ENCODE data around the gene NOX3.
"Not testable (repeated sequence)": the region's sequence is repeated elsewhere in the genome, so short reads cannot be mapped to it uniquely, and the experiment has no call there.

Gene NOX3, protein sequence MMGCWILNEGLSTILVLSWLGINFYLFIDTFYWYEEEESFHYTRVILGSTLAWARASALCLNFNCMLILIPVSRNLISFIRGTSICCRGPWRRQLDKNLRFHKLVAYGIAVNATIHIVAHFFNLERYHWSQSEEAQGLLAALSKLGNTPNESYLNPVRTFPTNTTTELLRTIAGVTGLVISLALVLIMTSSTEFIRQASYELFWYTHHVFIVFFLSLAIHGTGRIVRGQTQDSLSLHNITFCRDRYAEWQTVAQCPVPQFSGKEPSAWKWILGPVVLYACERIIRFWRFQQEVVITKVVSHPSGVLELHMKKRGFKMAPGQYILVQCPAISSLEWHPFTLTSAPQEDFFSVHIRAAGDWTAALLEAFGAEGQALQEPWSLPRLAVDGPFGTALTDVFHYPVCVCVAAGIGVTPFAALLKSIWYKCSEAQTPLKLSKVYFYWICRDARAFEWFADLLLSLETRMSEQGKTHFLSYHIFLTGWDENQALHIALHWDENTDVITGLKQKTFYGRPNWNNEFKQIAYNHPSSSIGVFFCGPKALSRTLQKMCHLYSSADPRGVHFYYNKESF

DNA sequence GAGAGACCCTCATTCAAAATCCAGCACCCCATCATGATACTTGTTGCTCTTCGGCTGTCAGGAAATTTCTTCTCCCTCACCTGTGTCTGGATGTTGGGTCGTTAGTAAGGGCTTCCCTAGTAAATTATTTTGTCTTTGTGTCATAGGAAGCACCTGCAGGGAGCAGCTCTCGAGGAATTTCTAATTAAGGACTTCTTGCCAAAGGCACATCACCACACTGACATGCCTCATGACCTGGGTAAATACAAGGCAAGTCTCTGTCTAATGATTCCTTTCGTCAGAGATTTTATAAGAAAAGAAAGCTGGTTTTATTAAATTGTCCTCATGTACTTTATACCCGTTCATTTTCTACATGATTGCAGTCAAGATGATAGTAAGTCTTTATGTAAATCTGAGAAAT, at the start of gene NOX3:
NOX3 (minus strand) TSS at position 74 of the 400 bp plus-strand sequence; CDS start at position 35, 39 bp downstream.
- DNase-seq (ENCODE audit: low spot score): peak; percentile 13

DNA sequence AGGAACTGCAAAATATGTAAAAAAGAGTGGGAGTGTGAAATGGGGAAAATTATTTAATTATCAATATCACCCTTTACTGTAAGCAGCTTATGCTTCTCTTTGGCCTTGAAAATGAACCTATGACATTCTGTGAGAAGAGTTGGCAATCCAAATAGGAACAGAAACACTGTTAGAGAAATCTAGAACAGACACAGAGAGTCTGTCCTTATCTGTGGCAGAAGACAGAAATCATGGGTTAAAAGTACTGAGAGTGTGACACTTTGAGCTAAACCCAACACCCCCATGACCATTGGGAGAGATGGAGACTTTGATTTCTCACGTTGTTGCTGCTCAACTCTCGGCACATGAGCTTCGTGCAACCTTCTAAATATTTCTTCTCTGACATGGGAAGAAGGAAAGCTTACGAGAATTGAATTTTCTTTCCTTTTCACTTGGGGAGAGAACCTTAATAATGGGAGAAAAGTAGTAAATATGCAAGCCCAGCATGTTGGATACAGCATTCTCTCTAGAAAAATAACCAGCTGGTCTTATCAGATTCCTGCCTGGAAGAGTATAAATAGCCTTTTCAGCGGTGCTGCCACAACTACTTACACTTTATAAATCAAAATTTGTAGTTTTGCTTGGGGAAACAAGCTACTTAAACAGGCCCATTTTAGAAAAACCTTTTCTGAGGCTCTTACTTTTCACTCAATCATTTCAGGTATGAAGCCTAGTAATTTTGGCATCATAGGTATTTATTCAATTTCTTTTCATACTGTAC, 49.4 kb upstream of the NOX3 start:
- no peak for DNase-seq (ENCODE audit: low spot score)

DNA sequence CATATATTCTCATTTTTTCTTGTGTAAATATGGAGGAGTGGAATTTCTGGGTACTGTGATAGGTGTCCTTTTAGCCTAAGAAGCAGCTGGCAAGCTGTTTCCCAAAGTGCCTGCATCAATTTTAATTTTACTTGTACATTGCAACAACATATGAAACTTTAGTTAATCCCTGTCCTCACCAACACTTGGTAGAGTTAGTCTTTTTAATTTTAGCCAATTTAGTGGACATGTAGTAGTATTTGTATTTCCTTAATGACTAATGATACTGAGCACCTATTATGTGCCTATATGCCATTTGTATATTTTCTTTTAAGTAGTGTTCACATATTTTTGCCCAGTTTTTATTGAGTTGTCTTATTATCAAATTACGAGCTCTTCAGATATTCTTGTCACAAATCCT, 46.8 kb upstream of the NOX3 start:
- no peak for DNase-seq (ENCODE audit: low spot score)

DNA sequence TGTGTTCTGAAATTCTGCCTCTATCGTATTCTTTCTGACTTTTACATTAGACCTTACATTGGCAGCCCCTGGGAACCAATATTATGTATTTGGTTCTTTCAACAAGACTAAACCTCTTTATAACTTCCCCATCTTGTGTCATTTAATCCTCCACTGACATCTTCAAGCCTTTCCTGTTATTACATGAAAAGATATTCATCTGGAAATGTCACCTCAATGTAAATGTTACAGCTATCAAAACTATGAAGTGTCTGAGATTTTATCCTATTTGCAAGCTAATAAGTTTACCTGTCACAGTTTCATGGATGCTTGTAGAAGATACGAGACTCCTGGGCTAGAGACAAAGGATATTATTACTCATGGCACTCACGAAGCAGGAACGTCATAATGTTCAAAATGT, 43.9 kb upstream of the NOX3 start:
- no peak for DNase-seq (ENCODE audit: low spot score)

DNA sequence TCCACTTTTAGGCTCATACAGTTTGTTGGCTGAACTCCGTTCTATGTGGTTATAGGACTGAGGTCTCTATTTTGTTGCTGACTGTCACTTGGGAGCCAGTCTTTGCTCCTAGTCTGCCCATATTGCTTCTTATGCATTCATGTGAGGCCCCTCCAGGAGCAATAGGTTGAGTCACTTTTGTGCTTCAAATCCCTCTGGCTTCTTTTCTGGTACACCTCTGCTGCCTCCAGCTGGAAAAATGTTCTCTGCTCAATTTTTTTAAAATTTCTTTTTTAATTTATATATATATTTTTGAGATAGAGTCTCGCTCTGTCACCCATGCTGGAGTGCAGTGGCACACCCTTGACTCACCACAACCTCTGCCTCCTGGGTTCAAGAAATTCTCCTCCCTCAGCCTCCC, 42.7 kb upstream of the NOX3 start:
- DNase-seq (ENCODE audit: low spot score): no peak

DNA sequence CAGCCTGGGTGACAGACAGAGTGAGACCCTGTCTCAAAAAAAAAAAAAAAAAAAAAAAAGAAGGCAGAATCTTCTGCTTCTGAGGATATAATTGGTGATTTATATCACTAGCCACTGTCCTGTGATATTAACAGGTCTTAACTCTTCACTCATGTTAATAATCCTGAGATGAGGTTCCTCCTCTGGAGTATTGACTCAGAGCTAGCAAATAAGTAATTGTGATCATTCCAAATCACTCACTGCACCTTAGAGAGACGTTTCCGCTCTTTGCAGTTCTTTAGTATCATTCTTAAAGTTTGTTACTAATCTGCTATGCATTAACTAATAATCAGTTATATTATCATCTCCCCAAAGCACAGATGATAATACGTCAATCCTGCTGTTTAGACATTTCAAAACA, 41.6 kb upstream of the NOX3 start:
- no peak for DNase-seq (ENCODE audit: low spot score)

DNA sequence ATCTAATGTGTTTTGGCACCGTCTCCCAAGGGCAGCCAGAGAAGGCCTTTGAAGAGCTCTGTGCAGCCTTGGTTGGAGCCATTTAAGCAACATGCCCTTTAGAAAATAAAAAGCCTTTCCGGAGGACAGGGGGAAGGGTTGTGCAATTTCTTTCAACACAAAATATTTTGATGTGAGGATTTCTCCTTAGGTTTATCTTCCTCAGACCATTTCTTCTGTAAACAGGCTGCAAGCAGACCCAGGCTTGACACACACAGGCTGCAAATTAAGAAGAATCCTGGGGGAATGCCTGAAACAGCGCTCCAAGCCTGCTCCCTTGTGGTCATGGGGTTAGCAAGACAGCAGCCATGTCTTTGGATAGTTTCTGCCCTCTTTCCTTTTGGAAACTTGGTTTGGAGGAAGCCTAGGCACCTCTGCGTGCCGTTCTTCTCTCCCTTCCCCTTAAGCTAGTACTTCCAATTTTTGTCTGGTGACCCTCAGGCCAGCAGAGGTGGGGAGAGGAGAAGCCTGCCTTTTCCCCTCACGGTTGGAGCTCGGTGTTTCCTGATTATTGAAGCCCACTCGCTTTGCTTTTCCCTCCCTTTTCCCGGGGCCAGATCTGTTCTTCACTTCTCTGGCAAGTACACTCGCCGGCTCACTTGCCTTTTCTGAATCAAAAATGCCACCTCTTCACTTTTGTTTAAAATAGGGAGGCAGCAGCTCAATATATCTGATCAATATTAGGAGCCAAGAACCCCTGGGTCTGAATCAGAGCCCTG, 39.6 kb upstream of the NOX3 start:
- no peak for DNase-seq (ENCODE audit: low spot score)

DNA sequence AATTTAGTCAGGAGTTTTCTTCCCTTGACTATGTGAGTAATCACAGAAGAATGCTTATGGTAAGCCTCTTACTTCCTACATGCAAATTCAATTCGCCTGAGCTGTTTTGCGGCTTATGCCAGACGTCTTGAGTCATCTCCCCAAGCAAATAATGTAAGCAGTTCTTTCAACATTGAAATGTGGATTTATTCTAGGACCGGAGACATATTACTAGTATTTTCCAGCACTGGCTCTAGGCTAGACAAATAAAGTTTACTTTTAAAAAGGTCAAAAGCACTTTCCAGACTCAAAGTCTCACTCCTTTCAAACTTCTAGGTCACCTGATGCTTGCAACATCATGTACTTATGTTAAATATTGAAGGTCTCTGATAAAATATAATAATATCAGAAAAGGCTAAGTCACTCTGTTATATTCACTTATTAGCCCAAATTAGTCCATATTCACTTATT, 38.1 kb upstream of the NOX3 start:
- DNase-seq (ENCODE audit: low spot score): peak; percentile 98

DNA sequence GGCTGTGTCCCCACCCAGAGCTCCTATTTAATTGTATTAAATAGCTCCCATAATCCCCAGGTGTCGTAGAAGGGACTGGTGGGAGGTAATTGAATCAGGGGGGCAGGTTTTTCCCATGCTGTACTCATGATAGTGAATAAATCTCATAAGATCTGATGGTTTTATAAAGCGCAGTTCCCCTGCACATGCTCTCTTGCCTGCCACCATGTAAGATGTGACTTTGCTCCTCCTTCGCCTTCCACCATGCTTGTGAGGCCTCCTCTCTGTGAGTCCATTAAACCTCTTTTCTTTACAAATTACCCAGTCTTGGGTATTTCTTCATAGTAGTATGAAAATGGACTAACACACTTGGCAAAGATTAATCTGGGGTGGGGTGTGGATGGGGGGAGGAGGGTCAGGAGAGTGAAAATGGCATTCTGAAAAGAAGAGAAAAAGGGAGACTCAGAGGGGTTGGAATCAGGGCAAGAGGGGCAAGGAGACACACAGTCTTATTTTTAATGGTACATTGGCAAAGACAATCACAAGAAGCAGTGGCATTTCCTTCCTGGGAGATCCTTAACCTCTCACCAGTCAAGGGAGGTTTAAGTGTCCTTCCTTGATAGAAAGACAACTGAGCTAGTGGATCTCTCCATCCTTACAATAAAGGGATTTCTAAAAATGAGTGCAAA, 37.5 kb upstream of the NOX3 start:
- DNase-seq (ENCODE audit: low spot score): no peak

DNA sequence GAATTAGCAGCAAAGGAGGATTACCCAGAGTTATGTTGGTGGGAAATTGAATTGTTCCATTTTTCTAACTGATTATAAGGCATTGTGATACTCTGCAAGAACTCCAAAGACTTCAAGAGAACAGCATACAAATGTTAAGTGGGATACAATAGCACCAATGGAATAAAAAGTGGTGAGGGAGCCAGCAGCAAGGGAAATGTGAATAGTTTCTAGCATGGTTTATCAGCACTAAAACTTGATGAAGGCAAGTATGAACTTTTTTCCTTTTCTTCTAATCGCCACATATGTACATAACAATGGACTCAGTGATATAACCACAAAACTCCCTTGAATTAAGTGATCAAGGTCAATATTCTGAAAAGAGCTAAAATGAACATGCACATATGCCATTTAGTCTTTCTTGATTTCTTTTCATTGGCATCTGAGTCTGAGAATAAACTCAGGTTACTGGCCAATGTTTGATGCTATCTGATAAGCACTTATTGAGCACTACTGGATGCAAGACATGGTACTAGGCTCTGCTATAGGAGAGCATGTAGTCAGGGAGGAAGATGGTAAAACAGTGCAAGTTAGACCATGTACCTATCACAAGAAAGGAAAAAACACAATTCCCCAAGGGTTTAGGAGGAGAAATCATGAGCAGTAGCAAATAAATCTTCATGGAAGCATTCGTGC, 36.6 kb upstream of the NOX3 start:
- DNase-seq (ENCODE audit: low spot score): no peak

DNA sequence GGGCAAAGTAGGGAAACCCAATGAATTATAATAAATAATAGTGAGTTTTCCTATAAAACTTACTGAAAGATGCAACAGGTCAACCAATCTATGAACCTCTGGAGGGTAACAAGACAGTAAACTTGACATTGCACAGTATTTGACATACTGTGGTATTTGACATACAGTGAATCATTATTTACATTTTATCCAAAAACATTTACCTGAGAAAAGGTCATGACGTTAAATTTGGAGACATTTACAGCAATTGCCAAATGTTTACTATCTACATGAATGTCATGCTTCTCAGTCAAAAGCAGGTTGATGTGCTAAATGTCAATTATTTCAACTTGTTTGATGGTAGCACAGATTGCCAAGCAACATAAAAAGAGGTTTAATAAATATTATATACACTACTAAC, 35.8 kb upstream of the NOX3 start:
- no peak for DNase-seq (ENCODE audit: low spot score)

DNA sequence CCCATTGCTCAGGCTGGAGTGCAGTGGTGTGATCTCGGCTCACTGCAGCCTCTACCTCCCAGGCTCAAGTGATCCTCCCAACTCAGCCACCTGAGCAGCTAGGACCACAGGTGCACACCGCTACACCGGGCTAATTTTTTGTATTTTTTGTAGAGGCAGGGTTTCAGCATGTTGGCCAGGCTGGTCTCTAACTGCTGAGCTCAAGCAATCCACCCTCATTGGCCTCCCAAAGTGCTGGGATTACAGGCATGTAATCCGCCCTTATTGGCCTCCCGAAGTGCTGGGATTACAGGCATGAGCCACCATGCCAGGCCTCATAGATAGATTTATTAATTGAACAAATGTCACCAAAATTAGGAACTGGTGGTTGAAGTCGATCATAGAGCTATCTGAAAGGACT, 32.6 kb upstream of the NOX3 start:
- not testable (repeated sequence) for DNase-seq (ENCODE audit: low spot score)

DNA sequence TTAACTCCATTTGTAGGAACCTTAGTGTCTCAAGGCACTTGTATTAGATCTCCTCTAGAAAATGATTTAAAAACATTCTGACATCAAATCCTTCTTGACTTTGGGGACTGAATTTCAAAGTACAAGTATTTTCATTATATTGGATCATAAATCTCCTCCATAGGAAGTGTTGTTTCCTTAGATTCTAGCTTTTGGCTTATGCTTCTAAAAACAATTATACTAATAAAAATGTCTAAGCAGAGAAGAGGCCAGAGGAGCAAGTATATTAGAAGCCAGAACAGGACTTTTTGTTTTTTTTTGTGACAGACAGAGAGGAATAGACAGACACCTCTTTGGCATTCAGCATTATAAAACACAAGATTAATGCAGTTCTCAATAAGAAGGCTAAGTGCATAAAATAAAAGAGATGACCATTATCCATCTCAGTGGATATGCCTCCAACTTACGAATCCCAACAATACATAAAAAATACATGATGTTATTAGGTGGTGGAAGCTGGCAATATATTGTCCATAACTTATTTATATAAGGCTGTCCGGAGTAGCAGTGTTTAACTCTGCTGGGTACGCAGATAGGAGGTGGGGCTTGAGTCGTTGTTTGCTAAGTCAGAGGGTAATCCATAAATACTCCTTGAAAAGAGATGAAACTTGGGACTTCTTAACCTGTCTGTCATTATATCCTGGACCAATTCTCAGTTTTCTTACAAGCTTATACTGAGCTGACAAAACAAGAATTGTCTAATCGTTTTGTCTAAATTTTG, 31.9 kb upstream of the NOX3 start:
- DNase-seq (ENCODE audit: low spot score): no peak

DNA sequence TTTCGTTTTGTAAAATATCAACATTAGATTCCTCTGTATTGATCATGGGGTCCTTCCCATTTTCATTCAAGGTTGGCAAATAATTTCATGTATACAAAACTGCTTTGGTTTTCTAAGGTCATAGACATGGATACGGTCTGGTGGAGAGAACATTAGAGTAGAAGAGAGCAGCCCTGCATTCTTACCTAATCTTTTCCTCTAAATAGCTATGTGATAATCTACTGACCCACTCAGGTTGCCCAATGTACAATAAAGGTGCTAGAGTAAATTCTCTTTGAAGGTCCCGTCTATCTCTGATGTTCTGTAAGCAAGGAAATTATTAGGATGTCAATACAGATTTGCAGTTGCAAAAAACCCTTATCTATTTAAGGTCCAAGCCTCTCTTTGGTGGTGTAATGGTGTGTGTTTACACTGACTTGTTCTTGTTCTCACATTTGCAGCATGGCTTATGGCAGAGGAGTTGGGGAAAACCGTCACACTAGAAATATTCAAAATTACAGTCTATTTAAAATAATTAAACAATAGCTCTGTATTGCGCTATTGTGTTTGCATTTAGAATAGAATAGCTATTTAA, 31.2 kb upstream of the NOX3 start:
- DNase-seq (ENCODE audit: low spot score): no peak

DNA sequence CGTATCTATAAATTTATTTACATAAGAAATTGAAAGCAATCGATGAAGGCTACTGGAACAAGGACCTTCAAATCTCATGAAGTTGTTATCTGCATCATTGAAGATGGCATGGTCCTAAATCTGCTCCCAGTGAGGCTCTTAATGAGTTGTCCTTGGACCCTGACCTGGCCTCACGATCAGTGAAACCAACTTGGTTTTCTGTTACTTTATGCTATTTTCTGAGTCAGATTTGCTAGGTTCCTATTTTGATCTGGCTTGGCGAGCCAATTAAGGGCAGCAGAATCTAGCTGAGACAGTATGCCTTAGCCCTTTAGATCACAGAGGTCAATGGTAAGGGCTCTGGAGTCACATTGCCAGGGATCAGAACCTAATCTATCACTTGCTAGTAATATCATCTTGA, 30.1 kb upstream of the NOX3 start:
- DNase-seq (ENCODE audit: low spot score): no peak

DNA sequence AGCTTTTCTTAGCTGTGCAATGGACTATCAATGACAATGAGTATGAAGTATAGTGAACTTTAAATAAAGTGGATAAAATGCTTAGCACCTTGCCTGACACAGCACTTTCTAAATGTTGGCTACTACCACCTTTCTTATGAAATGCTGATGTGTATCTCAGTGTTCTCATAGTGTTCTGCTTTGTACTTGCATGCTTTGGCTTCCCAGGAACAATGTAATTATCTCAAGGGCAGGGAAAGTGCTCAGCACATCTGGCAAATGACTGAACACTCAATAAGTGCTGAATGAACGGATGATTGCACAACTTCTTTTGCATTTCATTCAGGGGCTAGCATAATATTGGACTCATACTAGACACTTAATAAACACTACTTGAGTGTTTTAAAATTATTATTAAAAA, 28.2 kb upstream of the NOX3 start:
- DNase-seq (ENCODE audit: low spot score): no peak

DNA sequence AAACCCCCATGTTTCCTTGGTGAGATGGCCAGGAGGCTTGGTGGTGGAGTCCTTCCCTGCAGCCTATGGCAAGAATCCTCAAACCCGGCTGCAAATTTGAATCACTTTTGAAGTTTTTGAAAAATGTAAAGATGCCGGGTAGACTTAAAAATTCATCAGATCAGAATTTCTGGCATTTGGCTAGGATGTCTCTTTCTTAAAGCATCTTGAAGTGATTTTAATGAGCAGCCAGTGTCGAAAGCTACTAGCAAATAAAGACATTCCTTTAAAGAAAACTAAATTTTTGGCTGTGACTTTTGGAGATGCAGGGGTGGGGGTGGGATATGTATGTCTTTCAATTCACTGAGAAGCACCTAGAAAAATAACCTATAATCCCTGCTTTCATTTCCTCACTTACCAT, 25.6 kb upstream of the NOX3 start:
- DNase-seq (ENCODE audit: low spot score): no peak

DNA sequence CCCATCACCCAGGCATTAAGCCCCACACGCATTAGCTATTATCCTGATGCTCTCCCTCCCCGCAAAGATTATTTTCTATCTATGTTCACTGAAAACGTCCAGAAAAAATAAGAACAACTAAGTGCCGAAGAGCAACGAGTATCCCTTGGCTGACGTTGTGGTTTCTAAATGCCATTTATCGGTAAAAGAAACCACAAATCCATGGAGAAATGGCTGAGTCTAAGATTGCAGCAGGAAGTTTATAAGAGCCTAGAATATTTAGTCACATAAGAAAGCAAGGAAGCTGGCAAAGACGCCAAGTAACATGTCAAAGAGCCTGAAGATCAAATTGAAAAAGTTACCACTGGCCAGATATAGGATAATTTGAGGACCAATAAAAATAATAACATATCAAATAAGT, 18.1 kb upstream of the NOX3 start:
- DNase-seq (ENCODE audit: low spot score): no peak

DNA sequence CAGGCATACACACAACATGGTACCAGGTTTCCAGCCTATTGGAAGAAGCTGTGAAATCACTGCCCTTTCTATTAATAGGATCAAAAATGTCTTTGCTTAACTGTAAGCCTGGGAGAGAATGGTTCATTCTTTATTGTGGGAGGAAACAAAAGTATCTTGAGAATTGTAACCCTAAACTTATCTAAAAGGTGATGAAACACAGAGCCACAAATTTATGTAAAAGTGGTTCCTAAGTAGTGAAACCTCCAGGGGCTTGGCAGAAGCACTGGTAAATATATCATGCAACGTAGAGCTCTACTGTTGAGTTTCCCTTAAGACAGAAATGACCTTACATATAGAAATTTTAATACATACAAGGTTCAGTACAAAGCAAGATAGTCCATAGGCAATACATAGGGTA, 17.2 kb upstream of the NOX3 start:
- no peak for DNase-seq (ENCODE audit: low spot score)

DNA sequence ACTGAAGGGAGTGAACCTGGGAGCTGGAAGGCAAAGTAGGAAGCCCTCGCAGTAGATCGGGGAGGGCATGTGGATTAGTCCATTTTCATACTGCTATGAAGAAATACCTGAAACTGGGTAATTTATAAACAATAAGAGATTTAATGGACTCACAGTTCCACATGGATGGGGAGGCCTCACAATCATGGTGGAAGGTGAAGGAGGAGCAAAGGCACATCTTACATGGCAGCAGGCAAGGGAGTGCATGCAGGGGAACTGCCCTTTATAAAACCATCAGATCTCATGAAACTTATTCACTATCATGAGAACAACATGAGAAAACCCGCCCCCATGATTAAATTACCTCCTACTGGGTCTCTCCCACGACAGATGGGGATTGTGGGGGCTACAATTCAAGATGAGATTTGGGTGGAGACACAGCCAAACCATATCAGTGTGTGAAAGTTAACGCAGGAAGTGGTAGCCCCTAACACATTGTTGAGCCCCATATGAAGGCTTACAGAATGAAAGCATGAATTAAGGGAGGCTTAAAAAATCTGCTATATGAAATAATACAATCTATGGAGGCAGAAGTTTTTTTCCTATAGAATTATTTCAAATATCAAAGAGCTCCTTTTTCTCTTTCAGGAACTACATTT, 15.5 kb upstream of the NOX3 start:
- not testable (repeated sequence) for DNase-seq (ENCODE audit: low spot score)
